Astrocyte of the cerebellum (primary cell): ENCODE measurements around the gene CNTNAP2.
"Not testable (repeated sequence)": the region's sequence is repeated elsewhere in the genome, so short reads cannot be mapped to it uniquely, and the experiment has no call there.

Source experiments
- DNase-seq: peaks from one replicate; pipeline ENCODE4 v3.0.0-alpha.2; 2011; ENCODE audit warnings: low read depth
- H3K4me3 ChIP-seq: 2 replicates; pipeline ENCODE4 v1.5.1; 2011; ENCODE audit warnings: mild to moderate bottlenecking, low read depth, low read length, moderate library complexity
- CTCF ChIP-seq: IDR thresholded peaks from 2 replicates; pipeline ENCODE4 v1.5.1; 2012; ENCODE audit warnings: low read length, low read depth, moderate library complexity, mild to moderate bottlenecking; ENCODE audit errors: missing control alignments
- in situ Hi-C: cut with HindIII; loops from 2 replicates; pipeline ENCODE4 v1.10.0; 2017; ENCODE audit warnings: low sequenced_read_pairs

CNTNAP2 gene

GRCh38 chr7:146176860-146177259, 60.3 kb downstream of the CNTNAP2 start:
- H3K4me3 ChIP-seq, result no peak overlapping the region
- in situ Hi-C loops, result no loop called here
- no peak for TF ChIP-seq CTCF

GRCh38 chr7:146177301-146177700, 60.7 kb downstream of the CNTNAP2 start:
- in situ Hi-C loops, result no loop called here
- DNase-seq, result no peak
- TF ChIP-seq CTCF, result no peak
- H3K4me3 ChIP-seq, result no peak overlapping the region

More at GRCh38 chr7:146176860-146177259, 60.3 kb downstream of the CNTNAP2 start:
- DNase-seq, result no peak

GRCh38 chr7:146185844-146186243, 69.2 kb downstream of the CNTNAP2 start:
- in situ Hi-C loops, result no loop called here
- no peak overlapping the region for H3K4me3 ChIP-seq
- no peak for DNase-seq
- TF ChIP-seq CTCF, result no peak

- DNase-seq, H3K4me3 ChIP-seq, in situ Hi-C loops: not testable (repeated sequence)
Measured at GRCh38 chr7:146191428-146191827, 74.8 kb downstream of the CNTNAP2 start.

- no peak overlapping the region for H3K4me3 ChIP-seq
- no peak for TF ChIP-seq CTCF
- DNase-seq, result no peak
- in situ Hi-C loops, result no loop called here
Measured at GRCh38 chr7:146201945-146202344, 85.3 kb downstream of the CNTNAP2 start.

GRCh38 chr7:146206270-146206669, 89.7 kb downstream of the CNTNAP2 start:
- H3K4me3 ChIP-seq, result no peak overlapping the region
- in situ Hi-C loops, result no loop called here
- no peak for TF ChIP-seq CTCF
- DNase-seq, result no peak

- DNase-seq, result no peak
- in situ Hi-C loops, result no loop called here
- no peak for TF ChIP-seq CTCF
- H3K4me3 ChIP-seq, result no peak overlapping the region
Measured at GRCh38 chr7:146208492-146208891, 91.9 kb downstream of the CNTNAP2 start.
